Measurements from ENCODE around the gene FAM3D. TPM values are rescaled to one million over a fixed set of nuclear protein-coding genes. Genes with fewer than 3 reads are reported as not detected.

FAM3D gene
- polyA plus RNA-seq, 1 of the 3 experiments (the other 2 are of a cell fraction): not detected

GRCh38 chr3:58668247-58668646, 1.7 kb upstream of the FAM3D start:
- TF ChIP-seq MXI1 (IDR thresholded peaks at IDR 0.05; ENCODE audit: low read depth, low read length) (no peak), ELF1 (IDR thresholded peaks at IDR 0.05) (no peak), FOXJ3 (CRISPR knock-in tag; IDR thresholded peaks at IDR 0.05) (no peak), GATA2 (CRISPR knock-in tag; IDR thresholded peaks at IDR 0.05) (no peak), FOXM1 (IDR thresholded peaks at IDR 0.05; ENCODE audit: low read depth) (no peak), GABPA (IDR thresholded peaks at IDR 0.05; ENCODE audit: low read depth) (no peak), EZH2phosphoT487 (IDR thresholded peaks at IDR 0.05; ENCODE audit: borderline replicate concordance, low read depth) (no peak), EP300 (IDR thresholded peaks at IDR 0.05; ENCODE audit: borderline replicate concordance in 1 of 2, low read depth in 1 of 2, low read length in 1 of 2) (no peak), RAD21 (IDR thresholded peaks at IDR 0.05; ENCODE audit: low read length) (no peak), RCOR1 (IDR thresholded peaks at IDR 0.05; ENCODE audit: low read length) (no peak), FOSL2 (IDR thresholded peaks at IDR 0.05; ENCODE audit: borderline replicate concordance, low read depth) (no peak), SIN3A (IDR thresholded peaks at IDR 0.05; ENCODE audit: borderline replicate concordance, low read depth, low read length) (no peak), USF2 (IDR thresholded peaks at IDR 0.05; ENCODE audit: borderline replicate concordance, low read depth, low read length) (no peak), CHD2 (IDR thresholded peaks at IDR 0.05; ENCODE audit: low read length, partially characterized antibody) (no peak), POLR2AphosphoS5 (IDR thresholded peaks at IDR 0.05; ENCODE audit: low read depth, low read length) (no peak)
- TF ChIP-seq, protein P1, sequence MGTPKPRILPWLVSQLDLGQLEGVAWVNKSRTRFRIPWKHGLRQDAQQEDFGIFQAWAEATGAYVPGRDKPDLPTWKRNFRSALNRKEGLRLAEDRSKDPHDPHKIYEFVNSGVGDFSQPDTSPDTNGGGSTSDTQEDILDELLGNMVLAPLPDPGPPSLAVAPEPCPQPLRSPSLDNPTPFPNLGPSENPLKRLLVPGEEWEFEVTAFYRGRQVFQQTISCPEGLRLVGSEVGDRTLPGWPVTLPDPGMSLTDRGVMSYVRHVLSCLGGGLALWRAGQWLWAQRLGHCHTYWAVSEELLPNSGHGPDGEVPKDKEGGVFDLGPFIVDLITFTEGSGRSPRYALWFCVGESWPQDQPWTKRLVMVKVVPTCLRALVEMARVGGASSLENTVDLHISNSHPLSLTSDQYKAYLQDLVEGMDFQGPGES (IDR thresholded peaks at IDR 0.05; ENCODE audit: low read depth, low read length): no peak
- Histone ChIP-seq H2AFZ (ENCODE audit: low read depth) (no peak overlapping the region), H3K9me2 (no peaks in the 10 kb centered on the region), H3K9me3 (no peaks in the 10 kb centered on the region), H3K9ac (no peak overlapping the region), H3K27me3 (ENCODE audit: insufficient read depth) (no peaks in the 10 kb centered on the region; the same call in 1 of the 2 replicates), H3K27ac (ENCODE audit: low read depth in 2 of 2, low read length in 1 of 2) (no peak overlapping the region), H3K4me3 (ENCODE audit: low read depth in 2 of 2, low read length in 1 of 2) (no peak overlapping the region), H3K4me1 (ENCODE audit: control insufficient read depth in 1 of 2, insufficient read depth in 2 of 2, low read depth in 1 of 2, low read length in 1 of 2) (no peaks in the 10 kb centered on the region), H3K79me2 (ENCODE audit: insufficient read depth) (no peaks in the 10 kb centered on the region), H4K20me1 (ENCODE audit: insufficient read depth) (no peaks in the 10 kb centered on the region), H3F3A (replicated peaks; ENCODE audit: insufficient read depth) (no peaks in the 10 kb centered on the region), H3K36me3 (replicated peaks in 1 of 2; ENCODE audit: control insufficient read depth in 1 of 2, insufficient read depth in 2 of 2, low read length in 1 of 2) (no peaks in the 10 kb centered on the region), H3K4me2 (no peak overlapping the region)
- DNase-seq: no peak
- POLR2A ChIA-PET: no interaction called here
- WGBS (ENCODE audit: low lambda C conversion rate): 40% methylated on average over 6 of the region's 8 CpGs
- CTCF ChIA-PET: interaction anchor here (1.2 kb wide), 1 partner anchor 99 kb away, joined by 3 read pairs; no protein-coding TSS in a partner anchor

DNA sequence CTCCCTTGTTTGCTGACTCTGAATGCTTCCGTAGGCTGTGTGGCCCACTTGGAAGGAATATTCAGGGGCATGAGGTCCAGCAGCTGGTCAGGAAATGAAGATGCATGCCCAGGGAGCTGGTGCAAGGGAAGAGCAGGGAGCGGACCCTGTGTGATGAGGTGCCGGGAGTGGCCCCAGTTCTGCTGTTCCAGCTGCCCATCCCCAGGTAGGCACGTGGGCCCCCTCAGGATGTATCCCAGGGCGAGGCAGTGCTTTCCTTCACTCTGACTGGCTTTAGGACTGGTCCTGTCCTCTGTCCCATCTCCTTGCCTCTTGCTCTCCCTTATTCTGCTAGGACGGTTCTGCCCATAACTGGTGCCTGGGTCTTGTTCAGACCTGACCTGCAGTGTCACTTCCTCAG, 1.1 kb upstream of the FAM3D start:
- Histone ChIP-seq H2AFZ (ENCODE audit: low read depth) (no peak overlapping the region), H3K27me3 (ENCODE audit: insufficient read depth) (no peaks in the 10 kb centered on the region; the same call in 1 of the 2 replicates), H3K36me3 (replicated peaks in 1 of 2; ENCODE audit: control insufficient read depth in 1 of 2, insufficient read depth in 2 of 2, low read length in 1 of 2) (no peaks in the 10 kb centered on the region), H4K20me1 (ENCODE audit: insufficient read depth) (no peaks in the 10 kb centered on the region), H3K27ac (ENCODE audit: low read depth in 2 of 2, low read length in 1 of 2) (no peak overlapping the region), H3K79me2 (ENCODE audit: insufficient read depth) (no peaks in the 10 kb centered on the region), H3F3A (replicated peaks; ENCODE audit: insufficient read depth) (no peaks in the 10 kb centered on the region), H3K4me1 (ENCODE audit: control insufficient read depth in 1 of 2, insufficient read depth in 2 of 2, low read depth in 1 of 2, low read length in 1 of 2) (no peaks in the 10 kb centered on the region), H3K4me2 (no peak overlapping the region), H3K4me3 (ENCODE audit: low read depth in 2 of 2, low read length in 1 of 2) (no peak overlapping the region), H3K9ac (no peak overlapping the region), H3K9me3 (no peaks in the 10 kb centered on the region), H3K9me2 (no peaks in the 10 kb centered on the region)
- ChIA-PET POLR2A (interaction anchor here (0.6 kb wide), 1 partner anchor 255 kb away, joined by 3 read pairs; no protein-coding TSS in a partner anchor), CTCF (interaction anchor here (1.2 kb wide), 1 partner anchor 99 kb away, joined by 3 read pairs; no protein-coding TSS in a partner anchor)
- WGBS (ENCODE audit: low lambda C conversion rate): 54% methylated on average over 5 of the region's 6 CpGs
- no peak for DNase-seq
- TF ChIP-seq SIN3A (IDR thresholded peaks at IDR 0.05; ENCODE audit: borderline replicate concordance, low read depth, low read length): no peak
- TF ChIP-seq, protein P2, sequence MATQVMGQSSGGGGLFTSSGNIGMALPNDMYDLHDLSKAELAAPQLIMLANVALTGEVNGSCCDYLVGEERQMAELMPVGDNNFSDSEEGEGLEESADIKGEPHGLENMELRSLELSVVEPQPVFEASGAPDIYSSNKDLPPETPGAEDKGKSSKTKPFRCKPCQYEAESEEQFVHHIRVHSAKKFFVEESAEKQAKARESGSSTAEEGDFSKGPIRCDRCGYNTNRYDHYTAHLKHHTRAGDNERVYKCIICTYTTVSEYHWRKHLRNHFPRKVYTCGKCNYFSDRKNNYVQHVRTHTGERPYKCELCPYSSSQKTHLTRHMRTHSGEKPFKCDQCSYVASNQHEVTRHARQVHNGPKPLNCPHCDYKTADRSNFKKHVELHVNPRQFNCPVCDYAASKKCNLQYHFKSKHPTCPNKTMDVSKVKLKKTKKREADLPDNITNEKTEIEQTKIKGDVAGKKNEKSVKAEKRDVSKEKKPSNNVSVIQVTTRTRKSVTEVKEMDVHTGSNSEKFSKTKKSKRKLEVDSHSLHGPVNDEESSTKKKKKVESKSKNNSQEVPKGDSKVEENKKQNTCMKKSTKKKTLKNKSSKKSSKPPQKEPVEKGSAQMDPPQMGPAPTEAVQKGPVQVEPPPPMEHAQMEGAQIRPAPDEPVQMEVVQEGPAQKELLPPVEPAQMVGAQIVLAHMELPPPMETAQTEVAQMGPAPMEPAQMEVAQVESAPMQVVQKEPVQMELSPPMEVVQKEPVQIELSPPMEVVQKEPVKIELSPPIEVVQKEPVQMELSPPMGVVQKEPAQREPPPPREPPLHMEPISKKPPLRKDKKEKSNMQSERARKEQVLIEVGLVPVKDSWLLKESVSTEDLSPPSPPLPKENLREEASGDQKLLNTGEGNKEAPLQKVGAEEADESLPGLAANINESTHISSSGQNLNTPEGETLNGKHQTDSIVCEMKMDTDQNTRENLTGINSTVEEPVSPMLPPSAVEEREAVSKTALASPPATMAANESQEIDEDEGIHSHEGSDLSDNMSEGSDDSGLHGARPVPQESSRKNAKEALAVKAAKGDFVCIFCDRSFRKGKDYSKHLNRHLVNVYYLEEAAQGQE (IDR thresholded peaks at IDR 0.05; ENCODE audit: low read depth, low read length): no peak
- TF ChIP-seq, protein P3, sequence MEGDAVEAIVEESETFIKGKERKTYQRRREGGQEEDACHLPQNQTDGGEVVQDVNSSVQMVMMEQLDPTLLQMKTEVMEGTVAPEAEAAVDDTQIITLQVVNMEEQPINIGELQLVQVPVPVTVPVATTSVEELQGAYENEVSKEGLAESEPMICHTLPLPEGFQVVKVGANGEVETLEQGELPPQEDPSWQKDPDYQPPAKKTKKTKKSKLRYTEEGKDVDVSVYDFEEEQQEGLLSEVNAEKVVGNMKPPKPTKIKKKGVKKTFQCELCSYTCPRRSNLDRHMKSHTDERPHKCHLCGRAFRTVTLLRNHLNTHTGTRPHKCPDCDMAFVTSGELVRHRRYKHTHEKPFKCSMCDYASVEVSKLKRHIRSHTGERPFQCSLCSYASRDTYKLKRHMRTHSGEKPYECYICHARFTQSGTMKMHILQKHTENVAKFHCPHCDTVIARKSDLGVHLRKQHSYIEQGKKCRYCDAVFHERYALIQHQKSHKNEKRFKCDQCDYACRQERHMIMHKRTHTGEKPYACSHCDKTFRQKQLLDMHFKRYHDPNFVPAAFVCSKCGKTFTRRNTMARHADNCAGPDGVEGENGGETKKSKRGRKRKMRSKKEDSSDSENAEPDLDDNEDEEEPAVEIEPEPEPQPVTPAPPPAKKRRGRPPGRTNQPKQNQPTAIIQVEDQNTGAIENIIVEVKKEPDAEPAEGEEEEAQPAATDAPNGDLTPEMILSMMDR (IDR thresholded peaks at IDR 0.05): no peak
- no peak for TF ChIP-seq ELF1 (IDR thresholded peaks at IDR 0.05)
- no peak for TF ChIP-seq EZH2phosphoT487 (IDR thresholded peaks at IDR 0.05; ENCODE audit: borderline replicate concordance, low read depth)
- no peak for TF ChIP-seq NFIC (IDR thresholded peaks at IDR 0.05; ENCODE audit: borderline replicate concordance)
- TF ChIP-seq MAX (IDR thresholded peaks at IDR 0.05; ENCODE audit: low read depth): no peak
- no peak for TF ChIP-seq FOSL2 (IDR thresholded peaks at IDR 0.05; ENCODE audit: borderline replicate concordance, low read depth)
- no peak for TF ChIP-seq JUND (IDR thresholded peaks at IDR 0.05)

Data from SK-N-SH (cell line).